ENCODE measurements around the gene ACRV1.

The ACRV1 gene

GRCh38 chr11:125649465-125650166, 31.0 kb downstream of the ACRV1 start:
- no peak for DNase-seq

DNA sequence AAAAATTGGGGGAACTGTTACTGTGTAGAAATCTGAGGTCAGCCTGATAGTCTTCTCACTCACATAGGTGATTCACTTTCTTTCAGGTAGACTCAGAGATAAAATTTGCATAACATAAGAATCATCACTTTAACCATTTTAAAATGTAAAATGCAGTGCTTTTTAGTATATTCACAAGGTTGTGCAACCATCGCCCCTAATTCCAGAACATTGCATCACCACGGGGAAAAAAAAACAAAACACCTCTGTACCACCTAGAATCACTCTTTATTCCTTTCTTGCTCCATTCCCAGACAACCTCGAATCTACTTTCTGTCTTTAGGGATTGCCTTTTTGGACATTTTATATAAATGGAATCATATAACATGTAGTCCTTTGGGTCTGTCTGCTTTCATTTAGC, 34.8 kb downstream of the ACRV1 start:
- no peak for DNase-seq

DNA sequence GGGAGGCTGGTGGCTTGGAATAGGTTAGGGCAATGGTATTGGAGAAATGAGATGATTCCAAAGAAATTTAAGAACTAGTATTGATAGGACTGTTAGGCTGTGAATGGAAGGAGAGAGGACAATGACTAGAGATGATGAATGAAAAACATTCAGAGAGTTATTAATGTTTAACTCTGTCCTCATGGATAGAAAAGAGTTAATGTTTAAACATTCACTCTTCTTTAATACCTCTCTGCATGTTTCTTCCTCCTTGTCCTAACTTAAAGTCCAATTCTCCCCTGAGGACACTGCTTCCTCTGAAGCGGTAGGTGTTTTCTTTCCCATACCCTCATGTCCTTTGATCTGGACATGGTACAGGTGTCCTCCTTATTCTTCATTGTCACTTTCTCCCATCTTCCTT, 42.3 kb downstream of the ACRV1 start:
- no peak for DNase-seq

GRCh38 chr11:125637840-125638239, 42.8 kb downstream of the ACRV1 start:
- no peak for DNase-seq

DNA sequence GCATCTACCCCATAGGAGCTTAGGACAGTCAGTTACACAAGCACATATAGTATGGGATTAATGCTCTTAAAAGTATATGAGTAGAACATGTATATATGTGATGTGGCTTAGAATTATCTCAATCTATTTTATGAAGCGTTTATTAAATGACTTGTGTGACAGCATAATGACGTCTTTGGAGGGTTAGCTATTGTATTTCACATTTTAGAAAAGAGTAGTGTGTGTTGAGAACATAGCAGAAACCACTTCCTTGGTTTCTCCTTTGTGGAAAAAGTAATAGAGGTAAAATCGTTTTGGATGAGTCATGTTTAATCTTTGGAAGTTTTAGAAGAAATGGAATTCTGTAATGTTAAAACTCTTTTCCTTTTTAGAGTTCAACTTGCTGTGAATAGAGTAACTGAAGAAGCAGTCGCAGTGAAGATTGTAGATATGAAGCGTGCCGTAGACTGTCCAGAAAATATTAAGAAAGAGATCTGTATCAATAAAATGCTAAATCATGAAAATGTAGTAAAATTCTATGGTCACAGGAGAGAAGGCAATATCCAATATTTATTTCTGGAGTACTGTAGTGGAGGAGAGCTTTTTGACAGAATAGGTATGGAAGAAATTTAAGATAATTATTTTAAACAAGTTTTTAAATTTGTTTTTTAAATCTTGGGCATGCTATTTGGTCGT, 53.3 kb downstream of the ACRV1 start:
- no peak for DNase-seq

GRCh38 chr11:125626288-125626950, 54.2 kb downstream of the ACRV1 start:
- DNase-seq: peak; percentile 87

GRCh38 chr11:125625630-125626287, 54.9 kb downstream of the ACRV1 start:
- DNase-seq: peak; percentile 99

DNA sequence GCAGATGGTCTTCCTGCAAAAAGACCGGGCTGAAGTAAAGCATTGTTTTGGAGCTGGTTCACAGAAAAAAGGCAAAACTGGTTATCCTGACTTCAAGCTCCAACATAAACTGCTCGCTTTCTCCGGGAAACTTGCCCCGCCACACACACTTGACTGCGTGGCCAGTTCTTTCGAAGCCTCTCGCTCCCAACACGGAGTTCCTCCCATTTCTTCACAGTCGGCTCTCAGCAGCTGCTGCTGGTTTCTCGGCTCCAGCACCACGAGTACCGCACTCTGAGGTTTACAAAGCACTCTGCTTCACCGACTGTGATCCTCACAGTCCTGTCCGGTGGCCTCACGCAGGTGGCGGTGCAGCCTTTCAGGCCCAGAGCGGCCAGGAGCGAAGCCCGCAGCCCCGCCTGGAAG, 55.4 kb downstream of the ACRV1 start:
- DNase-seq: no peak

DNA sequence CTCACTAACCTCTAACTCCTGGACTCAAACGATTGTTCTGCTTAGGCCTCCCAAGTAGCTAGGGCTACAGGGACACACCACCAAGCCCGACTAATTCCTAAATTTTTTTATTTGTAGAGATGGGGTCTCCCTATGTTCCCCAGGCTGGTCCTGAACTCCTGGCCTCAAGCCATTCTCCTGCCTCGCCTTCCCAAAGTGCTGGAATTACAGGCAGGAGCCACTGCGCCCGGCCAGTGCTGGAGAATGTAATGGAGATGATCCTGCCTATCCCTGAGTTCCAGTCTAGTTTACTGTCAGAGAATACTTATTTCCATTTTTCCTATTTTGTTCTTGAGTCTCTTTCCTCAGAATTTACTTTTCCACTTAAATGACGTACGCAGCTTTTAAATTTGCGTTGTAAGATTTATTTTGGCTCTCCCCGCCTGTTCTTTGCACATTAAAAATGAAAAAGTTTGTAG, 55.9 kb downstream of the ACRV1 start, which contains the start of gene CHEK1:
Gene CHEK1 (plus strand): TSS at position 408 of the 458 bp plus-strand sequence. CDS start 1,606 bp downstream, outside the sequence.
- DNase-seq: no peak

GRCh38 chr11:125623064-125623463, 57.6 kb downstream of the ACRV1 start:
- no peak for DNase-seq

DNA sequence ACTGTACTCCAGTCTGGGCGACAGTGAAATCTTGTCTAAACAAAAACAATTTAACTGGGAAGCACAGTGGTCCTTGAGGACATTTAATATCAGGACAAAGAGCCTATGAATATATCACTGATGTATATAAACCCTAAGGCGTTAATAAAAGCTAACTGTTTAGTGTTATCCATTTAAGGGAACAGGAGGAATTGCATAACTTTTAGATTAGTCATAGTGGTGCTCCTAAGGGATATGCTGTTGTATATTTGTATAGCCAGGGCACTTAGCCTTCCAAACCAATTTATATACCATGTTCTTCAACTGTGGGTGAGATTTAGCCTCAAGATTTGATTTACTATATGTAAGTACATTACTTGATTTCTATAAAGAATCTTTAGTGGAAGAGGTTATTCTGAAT, 58.7 kb downstream of the ACRV1 start:
- DNase-seq: no peak

Measured in eye (tissue), 1 donor.